A549 (cell line): ENCODE results near the gene PARP12.

Experiments used
- CHD2 ChIP-seq: fragments of 150-350 bp; IDR thresholded peaks from 2 replicates; pipeline ENCODE4 v1.6.1; 2014; ENCODE audit warnings: low read length; ENCODE audit not compliant: partially characterized antibody
- CTCF ChIP-seq: fragments of >200 bp; sonication (Bioruptor Twin); formaldehyde crosslinking; IDR thresholded peaks from 3 replicates; pipeline ENCODE4 v1.5.1; 2016
- EP300 ChIP-seq, 2 experiments: fragments of >200 bp; sonication (Bioruptor Twin); formaldehyde crosslinking; IDR thresholded peaks; 2 replicates in 1 of 2; 3 replicates in 1 of 2; pipeline ENCODE4 v1.6.1; 2016 to 2017

DNA sequence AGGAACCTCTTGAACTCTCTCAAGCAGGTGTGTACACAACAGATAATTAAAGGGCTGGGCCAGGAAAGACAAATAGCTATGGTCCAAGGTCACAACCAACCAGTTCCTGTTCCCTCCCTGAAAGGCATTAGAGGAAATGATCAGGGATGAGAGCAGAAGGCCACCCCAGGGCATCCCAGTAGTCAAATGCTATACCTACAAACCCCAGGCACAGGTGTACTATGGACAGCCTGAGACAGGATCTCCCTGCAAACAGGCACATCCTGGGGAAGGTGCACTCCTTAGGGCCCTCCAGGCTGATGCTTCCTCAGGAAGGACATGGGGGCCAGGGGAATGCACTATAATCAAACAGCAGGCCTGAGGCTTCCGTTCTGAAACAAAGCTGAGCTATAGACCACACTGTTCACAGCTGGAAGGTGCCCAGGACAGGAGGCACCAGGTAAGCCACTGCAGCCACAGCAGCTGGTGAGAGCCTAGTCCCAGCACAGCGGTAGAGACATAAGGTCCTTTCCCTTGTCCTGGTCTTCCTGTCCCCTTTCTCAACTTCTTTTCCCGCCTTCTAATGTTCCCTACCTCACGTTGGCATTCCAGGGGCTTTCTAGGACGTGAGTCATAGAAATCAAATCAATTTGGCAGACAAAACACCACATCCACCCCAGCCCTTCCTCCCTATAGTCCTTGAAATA, 13.3 kb downstream of the PARP12 start:
- no peak for TF ChIP-seq CHD2
- TF ChIP-seq EP300 (IDR thresholded peaks at IDR 0.05): no peak
- TF ChIP-seq CTCF: no peak
